HUES6 (cell line): ENCODE data around the gene LHPP.
A peak's percentile ranks its signal among the peaks of the same experiment; 100 is the strongest.

Source experiments
- H3K27ac ChIP-seq: 2 replicates; pipeline ENCODE4 v1.7.0; 2013; ENCODE audit warnings: low read depth, mild to moderate bottlenecking, low read length, inconsistent platforms
- H3K27me3 ChIP-seq: 2 replicates; pipeline ENCODE4 v1.6.1; 2013; ENCODE audit warnings: low read length; ENCODE audit not compliant: control insufficient read depth, insufficient read depth
- H3K36me3 ChIP-seq: 2 replicates; pipeline ENCODE4 v1.6.1; 2013; ENCODE audit warnings: low read length; ENCODE audit not compliant: control insufficient read depth, insufficient read depth
- H3K4me1 ChIP-seq: 2 replicates; pipeline ENCODE4 v1.6.1; 2013; ENCODE audit warnings: low read length; ENCODE audit not compliant: control insufficient read depth, insufficient read depth
- H3K4me3 ChIP-seq: 2 replicates; pipeline ENCODE4 v1.5.1; 2013; ENCODE audit warnings: low read depth, low read length
- H3K9ac ChIP-seq: one replicate; pipeline ENCODE4 v1.6.1; 2013; ENCODE audit warnings: mild to moderate bottlenecking, low read length
- H3K9me3 ChIP-seq: 2 replicates; pipeline ENCODE4 v1.6.1; 2013; ENCODE audit warnings: low read depth, low read length; ENCODE audit not compliant: control insufficient read depth, insufficient read depth

The LHPP gene

GRCh38 chr10:124637746-124638145 lies 176.1 kb downstream of the LHPP start:
- H3K9me3 ChIP-seq: no peaks in the 10 kb centered on the region

GRCh38 chr10:124639206-124639605 lies 177.6 kb downstream of the LHPP start:
- no peak overlapping the region for H3K9ac ChIP-seq
- no peaks in the 10 kb centered on the region for H3K36me3 ChIP-seq
- peaks cover 5% of the 10 kb centered on the region; the same call in 1 of the 2 replicates for H3K4me1 ChIP-seq

More at GRCh38 chr10:124637746-124638145, 176.1 kb downstream of the LHPP start:
- H3K4me3 ChIP-seq: no peak overlapping the region
- peaks cover 5% of the 10 kb centered on the region; the same call in 1 of the 2 replicates for H3K4me1 ChIP-seq
- no peak overlapping the region for H3K9ac ChIP-seq
- H3K36me3 ChIP-seq: no peaks in the 10 kb centered on the region
- 0 out of 2 replicates have a peak overlapping the region, but pooled peaks have one; percentile 20 for H3K27ac ChIP-seq
- H3K27me3 ChIP-seq: no peaks in the 10 kb centered on the region

GRCh38 chr10:124639646-124640045 lies 178.0 kb downstream of the LHPP start:
- Histone ChIP-seq H3K4me1 (peaks cover 5% of the 10 kb centered on the region; the same call in 1 of the 2 replicates), H3K9ac (no peak overlapping the region), H3K9me3 (no peaks in the 10 kb centered on the region), H3K27ac (no peak overlapping the region), H3K36me3 (no peaks in the 10 kb centered on the region), H3K4me3 (no peak overlapping the region), H3K27me3 (no peaks in the 10 kb centered on the region)

More at GRCh38 chr10:124639206-124639605, 177.6 kb downstream of the LHPP start:
- no peak overlapping the region for H3K27ac ChIP-seq
- no peak overlapping the region for H3K4me3 ChIP-seq
- H3K27me3 ChIP-seq: no peaks in the 10 kb centered on the region
- H3K9me3 ChIP-seq: no peaks in the 10 kb centered on the region

GRCh38 chr10:124640056-124640455 lies 178.4 kb downstream of the LHPP start:
- H3K36me3 ChIP-seq: no peaks in the 10 kb centered on the region
- H3K4me3 ChIP-seq: no peak overlapping the region
- H3K27me3 ChIP-seq: no peaks in the 10 kb centered on the region
- H3K9ac ChIP-seq: no peak overlapping the region
- H3K4me1 ChIP-seq: peaks cover 5% of the 10 kb centered on the region; the same call in 1 of the 2 replicates
- H3K27ac ChIP-seq: no peak overlapping the region
- H3K9me3 ChIP-seq: no peaks in the 10 kb centered on the region

- Histone ChIP-seq H3K4me1 (peaks cover 5% of the 10 kb centered on the region; the same call in 1 of the 2 replicates), H3K9ac (no peak overlapping the region), H3K9me3 (no peaks in the 10 kb centered on the region), H3K27me3 (no peaks in the 10 kb centered on the region), H3K36me3 (no peaks in the 10 kb centered on the region), H3K4me3 (no peak overlapping the region), H3K27ac (no peak overlapping the region)
Observed at GRCh38 chr10:124640538-124641231, 179.1 kb downstream of the LHPP start.

- Histone ChIP-seq H3K9ac (no peak overlapping the region), H3K4me3 (no peak overlapping the region), H3K4me1 (peaks cover 5% of the 10 kb centered on the region; the same call in 1 of the 2 replicates), H3K36me3 (no peaks in the 10 kb centered on the region), H3K27me3 (no peaks in the 10 kb centered on the region), H3K27ac (no peak overlapping the region), H3K9me3 (no peaks in the 10 kb centered on the region)
Observed at GRCh38 chr10:124641282-124642087, 179.9 kb downstream of the LHPP start.

GRCh38 chr10:124642088-124642710 lies 180.6 kb downstream of the LHPP start:
- Histone ChIP-seq H3K9ac (no peak overlapping the region), H3K4me1 (peaks cover 5% of the 10 kb centered on the region; the same call in 1 of the 2 replicates)

GRCh38 chr10:124643330-124644009 lies 181.8 kb downstream of the LHPP start:
- Histone ChIP-seq H3K27ac (no peak overlapping the region), H3K4me1 (peaks cover 10% of the 10 kb centered on the region; the same call in 1 of the 2 replicates), H3K9ac (no peak overlapping the region), H3K36me3 (no peaks in the 10 kb centered on the region), H3K4me3 (no peak overlapping the region), H3K27me3 (no peaks in the 10 kb centered on the region), H3K9me3 (no peaks in the 10 kb centered on the region)

More at GRCh38 chr10:124642088-124642710, 180.6 kb downstream of the LHPP start:
- H3K27me3 ChIP-seq: no peaks in the 10 kb centered on the region
- no peak overlapping the region for H3K27ac ChIP-seq
- no peaks in the 10 kb centered on the region for H3K36me3 ChIP-seq
- H3K4me3 ChIP-seq: no peak overlapping the region
- H3K9me3 ChIP-seq: no peaks in the 10 kb centered on the region

- H3K27me3 ChIP-seq: no peaks in the 10 kb centered on the region
- H3K4me3 ChIP-seq: no peak overlapping the region
- no peaks in the 10 kb centered on the region for H3K36me3 ChIP-seq
- H3K27ac ChIP-seq: no peak overlapping the region
- H3K9me3 ChIP-seq: no peaks in the 10 kb centered on the region
- H3K9ac ChIP-seq: no peak overlapping the region
- H3K4me1 ChIP-seq: peaks cover 12% of the 10 kb centered on the region; the same call in 1 of the 2 replicates
Observed at GRCh38 chr10:124644236-124644635, 182.6 kb downstream of the LHPP start.

- Histone ChIP-seq H3K36me3 (no peaks in the 10 kb centered on the region), H3K4me3 (no peak overlapping the region), H3K4me1 (peaks cover 18% of the 10 kb centered on the region; the same call in 1 of the 2 replicates), H3K27me3 (no peaks in the 10 kb centered on the region), H3K9me3 (no peaks in the 10 kb centered on the region), H3K27ac (no peak overlapping the region), H3K9ac (no peak overlapping the region)
Observed at GRCh38 chr10:124644771-124645415, 183.3 kb downstream of the LHPP start.
